OCI-LY3 (cell line): ENCODE measurements around the gene TMEM108.

Experiments used
- H2AFZ ChIP-seq: fragments of 200-600, 300-600 bp; shearing (Covaris generic); 2 replicates; pipeline ENCODE4 v1.6.0; 2014; ENCODE audit warnings: antibody characterized with exemption, low read depth, low read length
- H3K27ac ChIP-seq: fragments of 200-600, 300-600 bp; sonication (generic); 2 replicates; pipeline ENCODE4 v1.5.1; 2014; ENCODE audit warnings: mild to moderate bottlenecking, low read length, moderate library complexity, mixed read lengths
- H3K27me3 ChIP-seq: fragments of 200-600, 300-600 bp; sonication (generic); 2 replicates; pipeline ENCODE4 v1.6.1; 2014; ENCODE audit warnings: low read depth, low read length, mixed read lengths
- H3K36me3 ChIP-seq: fragments of 200-600, 300-600 bp; sonication (generic); replicated peaks from 2 replicates; pipeline ENCODE3; 2014; ENCODE audit warnings: low read depth, low read length, mixed read lengths
- H3K4me1 ChIP-seq: fragments of 300-600, 200-600 bp; sonication (generic); 2 replicates; pipeline ENCODE4 v1.6.1; 2014; ENCODE audit warnings: low read length, mixed read lengths
- H3K4me2 ChIP-seq: fragments of 200-600, 300-600 bp; sonication (generic); 2 replicates; pipeline ENCODE4 v1.6.1; 2014; ENCODE audit warnings: low read length, mixed read lengths
- H3K4me3 ChIP-seq: fragments of 300-600, 200-600 bp; sonication (generic); 2 replicates; pipeline ENCODE4 v1.5.1; 2014; ENCODE audit warnings: antibody characterized with exemption, mild to moderate bottlenecking, low read length, moderate library complexity
- H3K79me2 ChIP-seq: fragments of 300-600, 200-600 bp; shearing (Covaris generic); 2 replicates; pipeline ENCODE4 v1.6.1; 2014; ENCODE audit warnings: mild to moderate bottlenecking, low read length, mixed read lengths
- H3K9ac ChIP-seq: fragments of 300-600, 200-600 bp; shearing (Covaris generic); 2 replicates; pipeline ENCODE4 v1.6.0; 2014; ENCODE audit warnings: mild to moderate bottlenecking, low read length, moderate library complexity
- H3K9me3 ChIP-seq: fragments of 200-600, 300-600 bp; shearing (Covaris generic); 2 replicates; pipeline ENCODE4 v1.6.1; 2014; ENCODE audit warnings: low read length, mixed read lengths; ENCODE audit not compliant: insufficient read depth
- H4K20me1 ChIP-seq: fragments of 200-600, 300-600 bp; sonication (generic); 2 replicates; pipeline ENCODE4 v1.6.1; 2016; ENCODE audit warnings: low read length, mixed read lengths; ENCODE audit not compliant: insufficient read depth
- CTCF ChIP-seq: fragments of 200-600, 300-600 bp; sonication (generic); IDR thresholded peaks from 2 replicates; pipeline ENCODE4 v1.5.1; 2014; ENCODE audit warnings: antibody characterized with exemption, low read length, low read depth
- EZH2phosphoT487 ChIP-seq: fragments of 200-600 bp; shearing (Covaris generic); IDR thresholded peaks from 2 replicates; pipeline ENCODE4 v1.6.1; 2018; ENCODE audit warnings: antibody characterized with exemption, mixed run types, low read depth

The TMEM108 gene

GRCh38 chr3:133021206-133021605, 17.0 kb upstream of the TMEM108 start:
- no peaks in the 10 kb centered on the region for H3K4me1 ChIP-seq
- no peak for TF ChIP-seq CTCF
- no peak for TF ChIP-seq EZH2phosphoT487

GRCh38 chr3:133023362-133023761, 14.8 kb upstream of the TMEM108 start:
- H3K27me3 ChIP-seq: peaks cover 26% of the 10 kb centered on the region
- no peak overlapping the region for H3K4me3 ChIP-seq
- no peak overlapping the region for H2AFZ ChIP-seq
- H3K79me2 ChIP-seq: no peaks in the 10 kb centered on the region
- H3K27ac ChIP-seq: no peak overlapping the region
- H3K9ac ChIP-seq: no peak overlapping the region
- H3K4me2 ChIP-seq: no peak overlapping the region
- no peaks in the 10 kb centered on the region for H3K4me1 ChIP-seq
- H3K36me3 ChIP-seq: no peaks in the 10 kb centered on the region
- H3K9me3 ChIP-seq: no peaks in the 10 kb centered on the region
- H4K20me1 ChIP-seq: no peaks in the 10 kb centered on the region
- no peak for TF ChIP-seq EZH2phosphoT487

More at GRCh38 chr3:133021206-133021605, 17.0 kb upstream of the TMEM108 start:
- no peak overlapping the region for H3K27ac ChIP-seq
- no peaks in the 10 kb centered on the region for H3K36me3 ChIP-seq
- H3K27me3 ChIP-seq: peaks cover 24% of the 10 kb centered on the region
- no peaks in the 10 kb centered on the region for H3K79me2 ChIP-seq
- H3K9me3 ChIP-seq: no peaks in the 10 kb centered on the region
- H2AFZ ChIP-seq: no peak overlapping the region
- H3K9ac ChIP-seq: no peak overlapping the region
- H3K4me3 ChIP-seq: no peak overlapping the region
- no peak overlapping the region for H3K4me2 ChIP-seq
- no peaks in the 10 kb centered on the region for H4K20me1 ChIP-seq

GRCh38 chr3:133025546-133025945, 12.6 kb upstream of the TMEM108 start:
- TF ChIP-seq EZH2phosphoT487: no peak
- TF ChIP-seq CTCF: no peak
- H2AFZ ChIP-seq: no peak overlapping the region
- no peak overlapping the region for H3K27ac ChIP-seq
- H4K20me1 ChIP-seq: no peaks in the 10 kb centered on the region
- H3K27me3 ChIP-seq: peaks cover 33% of the 10 kb centered on the region
- no peak overlapping the region for H3K9ac ChIP-seq
- H3K4me1 ChIP-seq: no peaks in the 10 kb centered on the region
- no peak overlapping the region for H3K4me2 ChIP-seq
- no peak overlapping the region for H3K4me3 ChIP-seq
- no peaks in the 10 kb centered on the region for H3K79me2 ChIP-seq
- H3K9me3 ChIP-seq: no peaks in the 10 kb centered on the region
- no peaks in the 10 kb centered on the region for H3K36me3 ChIP-seq

GRCh38 chr3:133032301-133032700, 5.9 kb upstream of the TMEM108 start:
- Histone ChIP-seq H3K79me2 (no peaks in the 10 kb centered on the region), H3K4me2 (no peak overlapping the region), H2AFZ (no peak overlapping the region), H3K36me3 (no peaks in the 10 kb centered on the region), H4K20me1 (no peaks in the 10 kb centered on the region), H3K4me1 (no peaks in the 10 kb centered on the region), H3K27ac (no peak overlapping the region), H3K27me3 (peaks cover 39% of the 10 kb centered on the region), H3K4me3 (no peak overlapping the region), H3K9me3 (no peaks in the 10 kb centered on the region), H3K9ac (no peak overlapping the region)
- TF ChIP-seq CTCF: no peak
- TF ChIP-seq EZH2phosphoT487: no peak

GRCh38 chr3:133037436-133037835, 755 bp upstream of the TMEM108 start:
- H3K4me2 ChIP-seq: no peak overlapping the region

More at GRCh38 chr3:133037436-133037835, 755 bp upstream of the TMEM108 start:
- Histone ChIP-seq H3K4me3 (no peak overlapping the region), H2AFZ (no peak overlapping the region), H3K4me1 (no peaks in the 10 kb centered on the region), H3K79me2 (no peaks in the 10 kb centered on the region), H3K9ac (no peak overlapping the region), H3K27ac (no peak overlapping the region), H3K27me3 (peaks cover 17% of the 10 kb centered on the region; the same call in 1 of the 2 replicates), H3K36me3 (no peaks in the 10 kb centered on the region), H4K20me1 (no peaks in the 10 kb centered on the region), H3K9me3 (no peaks in the 10 kb centered on the region)
- TF ChIP-seq CTCF (no peak), EZH2phosphoT487 (no peak)
